Stimulated activated CD4-positive, alpha-beta T cell treated with anti-CD3 and anti-CD28 coated beads, Interleukin-15, amount 100 ng/mL, for 1 hour (primary cell): Measurements from ENCODE around the gene LY6G5B.
"Not testable (repeated sequence)": the region's sequence is repeated elsewhere in the genome, so short reads cannot be mapped to it uniquely, and the experiment has no call there.

Experiments
- DNase-seq, 2 donors: peaks; one replicate each; pipeline ENCODE4 v3.0.0-alpha.2; 2020; ENCODE audit warnings: low read depth in 1 of 2, low spot score in 1 of 2

The LY6G5B gene

DNA sequence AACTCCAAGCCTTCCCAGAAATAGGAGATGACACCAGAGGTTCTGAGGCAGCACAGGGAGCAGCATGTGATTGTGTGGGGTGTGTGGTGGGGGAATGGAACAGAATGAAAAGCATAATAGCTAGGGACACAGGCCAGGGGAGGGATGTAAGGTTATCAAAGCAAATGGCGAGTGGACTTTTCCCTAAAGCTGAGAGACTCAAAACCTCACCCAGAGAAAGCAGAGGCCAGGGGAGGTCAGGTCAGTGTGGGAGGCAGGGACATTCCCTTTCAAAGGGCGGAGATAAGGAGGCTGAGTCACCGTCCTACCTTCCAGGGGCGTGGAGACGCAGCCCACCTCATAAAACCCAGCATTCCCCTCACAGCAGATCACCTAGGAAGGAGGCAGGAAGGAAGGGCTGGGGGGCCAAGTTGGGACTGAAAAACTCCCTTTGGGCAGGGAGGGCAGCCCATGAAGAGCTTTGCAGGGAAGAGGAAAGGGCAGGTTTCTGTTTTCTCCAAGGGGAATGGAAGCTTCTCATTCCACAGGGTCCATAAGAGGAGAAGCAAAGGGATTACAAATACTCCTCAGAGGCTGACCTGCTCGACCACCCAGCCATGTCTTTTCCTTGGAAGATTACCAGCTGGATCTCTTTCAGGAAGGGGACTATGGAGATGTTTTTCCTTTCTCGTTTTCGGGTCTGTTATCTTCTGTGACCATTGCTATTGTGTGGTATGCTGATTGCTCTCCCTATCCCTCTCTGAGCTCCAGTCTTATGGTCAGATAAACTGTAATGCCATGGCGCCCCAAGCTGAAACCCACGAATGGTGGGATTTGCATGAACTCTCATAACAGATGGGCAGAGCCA is 20.7 kb downstream of the LY6G5B start:
- DNase-seq: no peak

GRCh38 chr6:31691078-31691463 is 21.3 kb downstream of the LY6G5B start:
- no peak for DNase-seq

DNA sequence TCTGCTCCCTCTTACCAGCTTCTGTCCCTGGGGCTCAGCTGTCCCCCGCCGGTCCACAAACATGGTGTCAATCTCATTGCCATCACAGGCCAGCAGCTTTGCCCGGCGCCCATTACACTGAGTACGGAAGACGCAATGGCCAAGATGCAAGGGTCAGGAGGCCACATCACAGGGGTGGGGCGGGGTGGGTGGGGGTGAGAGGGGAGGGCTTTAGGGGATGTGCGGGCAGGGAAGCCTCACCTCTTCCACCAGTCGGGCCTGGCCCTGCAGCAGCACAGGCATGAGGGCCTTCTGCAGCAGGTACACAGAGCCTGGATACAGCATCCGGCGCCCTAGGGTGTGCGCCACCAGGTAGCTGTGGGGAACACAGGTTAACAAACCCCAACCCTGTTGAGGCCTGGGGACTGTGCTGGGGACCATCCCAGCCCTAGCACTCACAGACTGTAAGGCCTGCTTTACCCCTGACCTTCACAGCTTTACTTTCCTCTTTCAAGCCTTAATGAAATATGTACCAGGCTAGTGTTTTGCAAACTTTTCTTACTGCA is 21.9 kb downstream of the LY6G5B start:
- DNase-seq: no peak

DNA sequence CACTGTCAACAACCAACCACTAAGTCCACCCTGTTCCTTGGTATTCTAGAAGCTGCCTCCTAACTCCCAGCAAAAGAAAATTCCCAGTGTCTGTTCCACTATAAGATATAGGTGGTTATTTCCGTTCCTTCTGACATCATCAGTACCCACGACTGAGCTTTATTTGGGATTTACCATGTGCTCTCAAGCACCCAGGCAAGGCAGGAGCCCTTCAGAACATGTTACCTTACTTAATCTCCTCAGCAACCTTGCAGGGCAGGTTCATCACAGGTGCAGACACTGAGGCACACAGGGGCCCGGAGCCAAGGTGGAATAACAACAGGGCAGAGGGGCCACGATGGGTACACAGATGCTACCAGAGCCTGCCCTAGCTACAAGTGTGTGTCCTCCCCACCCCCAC is 22.6 kb downstream of the LY6G5B start:
- no peak for DNase-seq

DNA sequence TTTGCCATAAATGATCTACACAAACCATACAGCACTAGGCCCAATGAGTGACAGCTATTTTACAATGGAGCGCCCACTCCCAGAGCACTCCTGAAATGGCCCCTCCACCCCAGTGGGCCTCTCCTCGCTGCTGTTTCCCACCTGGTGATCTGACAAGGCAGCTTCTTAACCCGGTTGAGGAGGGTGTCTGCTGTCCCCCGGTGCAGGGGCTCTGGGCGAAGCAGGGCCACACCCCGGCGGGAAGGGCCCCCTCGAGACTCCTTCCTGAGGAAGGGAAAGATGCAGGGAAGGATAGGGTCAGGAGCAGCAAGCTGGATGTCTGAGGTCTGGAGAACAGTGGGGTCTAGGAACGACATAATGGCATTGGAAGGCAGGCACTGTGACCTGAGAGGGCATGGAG is 23.1 kb downstream of the LY6G5B start:
- DNase-seq: no peak

DNA sequence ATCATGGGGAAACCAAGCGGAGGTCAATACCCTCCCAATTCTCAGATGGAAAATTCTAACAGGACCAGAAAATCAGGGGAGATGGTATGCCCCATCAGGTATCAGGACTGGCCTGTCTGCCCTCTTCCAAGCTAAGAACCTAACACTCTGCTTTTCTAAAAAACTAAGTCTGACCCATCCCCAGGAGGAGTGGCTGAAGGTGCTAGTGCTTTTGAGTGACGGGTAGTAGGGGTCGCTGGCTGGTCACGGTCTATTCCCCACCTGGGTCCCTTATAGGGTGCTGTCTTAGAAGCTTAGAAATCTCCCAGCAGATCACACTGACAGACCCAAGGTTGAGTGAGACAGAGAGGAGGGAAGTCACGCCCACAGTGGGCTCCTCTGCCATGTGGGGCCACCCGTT is 23.8 kb downstream of the LY6G5B start:
- no peak for DNase-seq

DNA sequence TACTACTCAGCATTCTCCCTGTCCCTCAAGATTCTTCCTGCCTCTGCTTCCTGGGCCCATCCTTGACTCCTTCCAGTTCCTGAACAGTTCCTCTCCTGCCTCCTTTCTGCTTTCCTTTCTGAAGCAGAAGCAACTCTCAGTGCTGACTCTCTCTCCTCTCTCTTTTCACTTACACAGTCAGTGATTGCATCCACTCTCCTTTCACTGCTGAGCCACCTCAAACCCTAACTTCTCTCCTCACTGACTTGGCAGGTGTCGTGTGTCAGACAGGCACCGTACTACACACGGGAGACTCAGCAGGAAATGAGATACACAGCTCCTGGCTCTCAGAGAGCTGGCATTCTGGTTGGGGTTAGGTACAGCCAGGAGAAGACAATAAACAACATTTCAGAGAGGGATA is 27.8 kb downstream of the LY6G5B start:
- no peak for DNase-seq

DNA sequence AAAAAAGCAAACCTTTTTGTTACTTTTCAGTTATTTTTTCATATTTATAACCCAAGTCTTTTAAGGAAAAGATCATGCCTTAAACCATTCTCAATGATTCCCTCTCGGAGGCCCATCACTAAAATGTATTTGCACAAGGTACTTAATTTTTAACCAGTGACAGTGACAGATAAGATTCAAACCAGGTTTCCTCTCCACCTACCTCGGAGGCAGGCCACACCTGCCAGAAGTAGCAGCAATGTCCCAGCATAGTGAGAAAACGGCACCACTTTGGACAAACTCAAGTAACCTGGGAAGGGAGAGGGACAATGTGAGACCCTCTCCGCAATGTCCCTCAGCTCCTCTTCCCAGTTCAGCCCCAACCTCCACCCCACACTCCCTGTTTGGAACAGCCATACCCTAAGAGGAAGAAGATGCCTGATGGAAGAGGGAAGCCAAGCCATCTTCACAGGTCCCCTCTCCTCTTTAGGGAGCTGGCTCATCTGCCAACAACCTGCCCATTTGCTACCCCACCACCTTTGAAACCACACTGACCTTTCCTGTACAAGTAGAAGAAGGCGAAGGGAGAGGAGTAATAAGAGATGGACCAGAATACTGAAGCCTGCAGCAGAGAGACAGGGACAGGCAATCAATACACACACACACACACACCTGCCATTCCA is 31.1 kb downstream of the LY6G5B start:
- DNase-seq: no peak

- DNase-seq: no peak
These were observed 32.1 kb downstream of the LY6G5B start for GRCh38 chr6:31701666-31702404.

- no peak for DNase-seq
These were observed 32.6 kb downstream of the LY6G5B start for GRCh38 chr6:31702405-31702818.

GRCh38 chr6:31702819-31703716 is 33.3 kb downstream of the LY6G5B start, which contains the start of gene ABHD16A:
TSS of gene ABHD16A (minus strand) at chr6:31703324. CDS start at chr6:31703281, 43 bp downstream.
- peak; percentile 95 for DNase-seq

DNA sequence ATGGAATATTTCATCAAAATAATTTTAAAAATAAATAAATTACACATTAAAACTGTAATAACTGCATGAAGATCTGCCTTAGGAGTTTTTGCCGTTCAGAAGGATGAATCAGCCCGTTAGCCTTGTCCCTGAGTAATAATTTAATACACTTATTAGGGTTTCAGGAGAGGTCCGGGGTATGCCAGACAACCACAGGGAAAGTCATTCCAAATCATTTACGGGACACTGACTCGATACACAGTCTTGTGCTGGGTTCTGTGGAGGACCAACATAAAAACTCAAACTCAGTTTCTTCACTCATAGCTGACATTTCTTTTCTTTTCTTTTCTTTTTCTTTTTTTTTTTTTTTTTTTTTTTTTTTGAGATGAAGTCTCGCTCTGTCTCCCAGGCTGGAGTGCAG is 36.2 kb downstream of the LY6G5B start:
- DNase-seq: no peak

- DNase-seq: no peak
These were observed 36.8 kb downstream of the LY6G5B start, which contains the start of gene LY6G6F for GRCh38 chr6:31706599-31706998. TSS of gene LY6G6F (plus strand) at chr6:31706866. CDS start at chr6:31706907, 41 bp downstream.

- DNase-seq: no peak
These were observed 37.9 kb downstream of the LY6G5B start for GRCh38 chr6:31707701-31708100.

DNA sequence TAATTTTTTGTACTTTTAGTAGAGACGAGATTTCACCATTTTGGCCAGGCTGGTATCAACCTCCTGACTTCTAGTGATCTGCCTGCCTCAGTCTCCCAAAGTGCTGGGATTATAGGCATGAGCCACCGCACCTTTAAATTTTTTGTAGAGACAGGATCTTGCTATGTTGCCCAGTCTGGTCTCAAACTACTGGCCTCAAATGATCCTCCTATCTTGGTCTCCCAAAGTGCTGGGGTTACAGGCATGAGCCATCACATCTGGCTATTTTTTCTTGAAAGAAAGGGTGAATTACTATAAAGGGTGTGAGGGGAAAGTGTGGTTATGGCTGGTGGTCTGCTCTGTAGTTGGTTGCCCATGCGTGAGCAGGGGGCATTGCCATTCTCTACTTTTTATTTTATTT is 38.4 kb downstream of the LY6G5B start:
- DNase-seq: no peak

DNA sequence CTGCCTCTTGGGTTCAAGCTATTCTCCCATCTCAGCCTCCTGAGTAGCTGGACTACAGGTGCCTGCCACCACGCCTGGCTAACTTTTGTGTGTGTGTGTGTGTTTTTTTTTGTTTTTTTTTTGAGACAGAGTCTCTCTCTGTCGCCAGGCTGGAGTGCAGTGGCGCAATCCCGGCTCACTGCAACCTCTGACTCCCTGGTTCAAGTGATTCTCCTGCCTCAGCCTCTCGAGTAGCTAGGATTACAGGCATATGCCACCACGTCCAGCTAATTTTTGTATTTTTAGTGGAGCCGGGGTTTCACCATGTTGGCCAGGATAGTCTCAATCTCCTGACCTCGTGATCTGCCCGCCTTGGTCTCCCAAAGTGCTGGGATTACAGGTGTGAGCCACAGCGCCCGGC is 39.4 kb downstream of the LY6G5B start:
- not testable (repeated sequence) for DNase-seq

GRCh38 chr6:31710523-31711219 is 40.9 kb downstream of the LY6G5B start:
- no peak for DNase-seq

DNA sequence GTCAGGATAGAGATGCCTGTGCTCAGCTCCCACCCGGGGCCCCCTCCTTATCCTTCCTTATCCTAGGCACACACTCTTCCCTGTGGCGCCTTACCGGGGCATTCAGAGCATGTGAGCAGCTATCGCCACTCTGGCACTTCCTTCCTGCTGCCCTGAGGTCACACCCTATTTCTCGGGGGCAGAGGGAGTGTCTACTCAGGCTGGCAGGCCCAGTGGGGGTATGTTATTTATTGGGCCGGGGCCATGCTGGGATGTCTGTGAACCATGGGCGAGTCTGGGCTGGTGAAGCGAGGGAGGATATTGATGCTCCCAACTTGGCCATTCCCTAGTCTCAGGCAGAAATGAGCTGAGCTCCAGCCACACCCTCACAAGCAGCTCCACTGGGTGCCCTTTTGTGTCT is 41.5 kb downstream of the LY6G5B start:
- DNase-seq: no peak

- no peak for DNase-seq
These were observed 42.5 kb downstream of the LY6G5B start for GRCh38 chr6:31712296-31712695.

DNA sequence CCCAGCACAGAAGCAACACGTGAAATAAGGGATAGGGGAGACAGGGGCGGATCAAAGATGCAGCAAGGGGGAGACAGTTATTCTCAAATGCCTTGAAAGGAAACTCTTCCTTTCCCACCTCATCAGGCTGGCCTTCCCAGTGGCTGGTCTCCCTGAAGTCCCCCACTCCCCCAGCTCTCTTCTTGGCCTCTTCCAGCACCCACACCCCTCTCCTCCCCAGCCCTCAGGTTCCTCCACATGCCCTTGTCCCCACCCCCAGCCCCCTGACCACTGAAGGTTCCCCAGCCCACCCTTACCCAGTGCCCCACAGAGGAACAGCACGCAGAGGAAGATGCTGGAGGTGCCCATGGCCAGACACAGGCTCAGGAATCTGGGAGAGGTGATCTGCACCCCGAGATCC is 43.7 kb downstream of the LY6G5B start:
- DNase-seq: no peak
